Chondrocyte (in vitro differentiated cells): Measurements from ENCODE around the gene YPEL3. TPM values are rescaled to one million over a fixed set of nuclear protein-coding genes. Genes with fewer than 3 reads are reported as not detected.

ENCODE experiments used
- DNase-seq: peaks from one replicate; pipeline ENCODE4 v3.0.0; 2021; ENCODE audit warnings: mixed read lengths, low spot score
- H3K27ac Mint-ChIP-seq: one replicate; pipeline ENCODE4 v1.8.0; 2021; ENCODE audit warnings: mild to moderate bottlenecking, moderate library complexity, mixed read lengths; ENCODE audit not compliant: unreplicated experiment
- H3K27me3 Mint-ChIP-seq: 2 replicates; pipeline ENCODE4 v1.8.0; 2021; ENCODE audit warnings: low read depth, mixed read lengths
- H3K36me3 Mint-ChIP-seq: 2 replicates; pipeline ENCODE4 v1.8.0; 2021; ENCODE audit warnings: low read depth, mixed read lengths
- H3K4me1 Mint-ChIP-seq: 2 replicates; pipeline ENCODE4 v1.8.0; 2021; ENCODE audit warnings: low read depth, mild to moderate bottlenecking, mixed read lengths
- H3K4me3 Mint-ChIP-seq: one replicate; pipeline ENCODE4 v1.8.0; 2021; ENCODE audit warnings: mild to moderate bottlenecking, moderate library complexity, mixed read lengths; ENCODE audit not compliant: unreplicated experiment
- H3K9me3 Mint-ChIP-seq: 2 replicates; pipeline ENCODE4 v1.8.0; 2021; ENCODE audit warnings: low read depth, mixed read lengths
- CTCF ChIP-seq: fragments of 200-600 bp; sonication (generic); IDR thresholded peaks from 2 replicates; pipeline ENCODE4 v1.5.0; 2021; ENCODE audit warnings: antibody characterized with exemption, mild to moderate bottlenecking, moderate library complexity
- total RNA-seq: library from RNA; stranded (reverse); gene quantifications from 3 replicates; pipeline ENCODE4 v1.2.1, GENCODE V29; 2021

Gene YPEL3
- total RNA-seq, 1 donor from 2014 or later, result 23.3 TPM

GRCh38 chr16:30054451-30054850 lies 41.6 kb downstream of the YPEL3 start:
- Mint-ChIP-seq H3K27ac (no peak overlapping the region), H3K36me3 (no peaks in the 10 kb centered on the region), H3K27me3 (no peaks in the 10 kb centered on the region), H3K9me3 (no peaks in the 10 kb centered on the region), H3K4me3 (peak overlapping the region; percentile 36), H3K4me1 (peaks cover 22% of the 10 kb centered on the region)
- no peak for TF ChIP-seq CTCF
- no peak for DNase-seq

GRCh38 chr16:30053376-30054015 lies 42.5 kb downstream of the YPEL3 start:
- H3K27me3 Mint-ChIP-seq, result no peaks in the 10 kb centered on the region
- no peak for TF ChIP-seq CTCF
- no peak for DNase-seq
- H3K4me1 Mint-ChIP-seq, result peaks cover 22% of the 10 kb centered on the region
- H3K27ac Mint-ChIP-seq, result peak overlapping the region; percentile 86
- H3K4me3 Mint-ChIP-seq, result peak overlapping the region; percentile 85
- no peaks in the 10 kb centered on the region for H3K36me3 Mint-ChIP-seq
- no peaks in the 10 kb centered on the region for H3K9me3 Mint-ChIP-seq

GRCh38 chr16:30052671-30053372 lies 43.2 kb downstream of the YPEL3 start:
- Mint-ChIP-seq H3K27me3 (no peaks in the 10 kb centered on the region), H3K4me3 (peak overlapping the region; percentile 85)

GRCh38 chr16:30051518-30051917 lies 44.5 kb downstream of the YPEL3 start:
- Mint-ChIP-seq H3K27ac (peak overlapping the region; percentile 98), H3K27me3 (no peaks in the 10 kb centered on the region), H3K4me3 (peak overlapping the region; percentile 61), H3K9me3 (no peaks in the 10 kb centered on the region), H3K4me1 (peaks cover 22% of the 10 kb centered on the region), H3K36me3 (no peaks in the 10 kb centered on the region)
- no peak for TF ChIP-seq CTCF
- no peak for DNase-seq

More at GRCh38 chr16:30052671-30053372, 43.2 kb downstream of the YPEL3 start:
- peaks cover 22% of the 10 kb centered on the region for H3K4me1 Mint-ChIP-seq
- no peaks in the 10 kb centered on the region for H3K36me3 Mint-ChIP-seq
- peak overlapping the region; percentile 74 for H3K27ac Mint-ChIP-seq
- peak; percentile 97 for DNase-seq
- H3K9me3 Mint-ChIP-seq, result no peaks in the 10 kb centered on the region
- TF ChIP-seq CTCF, result no peak

- H3K27me3 Mint-ChIP-seq, result no peaks in the 10 kb centered on the region
- H3K36me3 Mint-ChIP-seq, result no peaks in the 10 kb centered on the region
- DNase-seq, result no peak
- H3K9me3 Mint-ChIP-seq, result no peaks in the 10 kb centered on the region
- H3K27ac Mint-ChIP-seq, result no peak overlapping the region
- H3K4me3 Mint-ChIP-seq, result no peak overlapping the region
- no peak for TF ChIP-seq CTCF
- H3K4me1 Mint-ChIP-seq, result peaks cover 22% of the 10 kb centered on the region
Observed at GRCh38 chr16:30049871-30050270, 46.1 kb downstream of the YPEL3 start.
